GM13977 (cell line): Measurements from ENCODE around the gene SNRPE.
A peak's percentile ranks its signal among the peaks of the same experiment; 100 is the strongest.

Source experiments
- DNase-seq: peaks from one replicate; pipeline ENCODE4 v3.0.0; 2012; ENCODE audit warnings: low spot score
- CTCF ChIP-seq: IDR thresholded peaks from 2 replicates; pipeline ENCODE4 v1.5.1; 2012; ENCODE audit warnings: mild to moderate bottlenecking, control low read depth; ENCODE audit not compliant: insufficient read depth; ENCODE audit errors: extremely low read depth, missing control alignments
- in situ Hi-C: fragments of 300-500 bp; cut with MboI; formaldehyde crosslinking; loops from one replicate; pipeline ENCODE4 v1.12.0; 2022; ENCODE audit warnings: low sequenced_read_pairs, low pct_unique_long_range_greater_than_20kb, mixed read lengths, inconsistent platforms; ENCODE audit not compliant: unreplicated experiment

The SNRPE gene

GRCh38 chr1:203858055-203858454 is 3.3 kb upstream of the SNRPE start:
- no peak for DNase-seq
- TF ChIP-seq CTCF, result no peak
- in situ Hi-C loops, result no loop called here

GRCh38 chr1:203858975-203859374 is 2.4 kb upstream of the SNRPE start:
- TF ChIP-seq CTCF, result no peak
- DNase-seq, result no peak
- in situ Hi-C loops, result no loop called here

GRCh38 chr1:203860396-203861025 is 888 bp upstream of the SNRPE start:
- no peak for DNase-seq
- no peak for TF ChIP-seq CTCF
- in situ Hi-C loops, result loop anchor here (10.0 kb wide), 1 partner anchor 264 kb away; no protein-coding TSS in a partner anchor

GRCh38 chr1:203867802-203868201 is 6.4 kb downstream of the SNRPE start:
- TF ChIP-seq CTCF, result no peak
- in situ Hi-C loops, result loop anchor here (10.0 kb wide), 1 partner anchor 257 kb away; no protein-coding TSS in a partner anchor
- DNase-seq, result no peak

- in situ Hi-C loops, result no loop called here
- no peak for TF ChIP-seq CTCF
- DNase-seq, result no peak
Observed at GRCh38 chr1:203870245-203870644, 8.8 kb downstream of the SNRPE start.

- peak; percentile 36 for DNase-seq
- in situ Hi-C loops, result no loop called here
- peak; percentile 43 for TF ChIP-seq CTCF
Observed at GRCh38 chr1:203871114-203871880, 9.9 kb downstream of the SNRPE start.
